Neural progenitor cell (in vitro differentiated cells): Measurements from ENCODE around the gene BFSP1. TPM values are rescaled to one million over a fixed set of nuclear protein-coding genes. Genes with fewer than 3 reads are reported as not detected.

ENCODE experiments used
- DNase-seq: peaks from one replicate; pipeline ENCODE4 v3.0.0-alpha.2; 2016; ENCODE audit warnings: low spot score
- H2AFZ ChIP-seq: fragments of 200-600 bp; sonication (generic); replicated peaks from 2 replicates; pipeline ENCODE4 v1.6.1; 2016; ENCODE audit warnings: antibody characterized with exemption
- H3F3A ChIP-seq: fragments of 200-600 bp; sonication (generic); 2 replicates; pipeline ENCODE4 v1.6.1; 2016; ENCODE audit warnings: antibody characterized with exemption, low read depth
- H3K27ac ChIP-seq: fragments of 200-600 bp; sonication (generic); 2 replicates; pipeline ENCODE4 v1.5.1; 2016; ENCODE audit warnings: mild to moderate bottlenecking
- H3K27me3 ChIP-seq: fragments of 200-600 bp; sonication (generic); 2 replicates; pipeline ENCODE4 v1.6.1; 2016; ENCODE audit warnings: mild to moderate bottlenecking, moderate library complexity
- H3K36me3 ChIP-seq: fragments of 200-600 bp; sonication (generic); 2 replicates; pipeline ENCODE4 v1.5.1; 2016
- H3K4me1 ChIP-seq: fragments of 200-600 bp; sonication (generic); 2 replicates; pipeline ENCODE4 v1.6.1; 2016; ENCODE audit warnings: mixed run types
- H3K4me2 ChIP-seq: fragments of 200-600 bp; sonication (generic); 2 replicates; pipeline ENCODE4 v1.6.1; 2016
- H3K4me3 ChIP-seq: fragments of 200-600 bp; sonication (generic); 2 replicates; pipeline ENCODE4 v1.5.1; 2016
- H3K79me2 ChIP-seq: fragments of 200-600 bp; sonication (generic); 2 replicates; pipeline ENCODE4 v1.6.1; 2016; ENCODE audit warnings: low read depth
- H3K9ac ChIP-seq: fragments of 200-600 bp; sonication (generic); 2 replicates; pipeline ENCODE4 v1.6.1; 2016
- H3K9me3 ChIP-seq: fragments of 200-600 bp; sonication (generic); 2 replicates; pipeline ENCODE4 v1.5.1; 2016; ENCODE audit warnings: low read depth
- H4K20me1 ChIP-seq: fragments of 200-600 bp; sonication (generic); 2 replicates; pipeline ENCODE4 v1.6.1; 2016; ENCODE audit warnings: low read depth
- H3K27ac Mint-ChIP-seq: 3 replicates; pipeline ENCODE4 v1.8.0; 2021; ENCODE audit warnings: mixed read lengths
- H3K27me3 Mint-ChIP-seq: 2 replicates; pipeline ENCODE4 v1.8.0; 2022; ENCODE audit warnings: low read depth, mild to moderate bottlenecking, inconsistent platforms, moderate library complexity, mixed read lengths; ENCODE audit not compliant: insufficient read depth
- H3K36me3 Mint-ChIP-seq: 3 replicates; pipeline ENCODE4 v1.8.0; 2021; ENCODE audit warnings: mixed read lengths
- H3K4me1 Mint-ChIP-seq: 3 replicates; pipeline ENCODE4 v1.8.0; 2021; ENCODE audit warnings: mixed read lengths
- H3K4me3 Mint-ChIP-seq: 3 replicates; pipeline ENCODE4 v1.8.0; 2021; ENCODE audit warnings: mild to moderate bottlenecking, moderate library complexity, mixed read lengths
- H3K9me3 Mint-ChIP-seq: 3 replicates; pipeline ENCODE4 v1.8.0; 2020; ENCODE audit warnings: mixed read lengths
- EZH2 ChIP-seq: fragments of 200-600 bp; sonication (generic); IDR thresholded peaks from 2 replicates; pipeline ENCODE4 v1.6.1; 2017; ENCODE audit warnings: antibody characterized with exemption, mild to moderate bottlenecking, moderate library complexity
- EZH2phosphoT487 ChIP-seq: fragments of 200-600 bp; sonication (generic); IDR thresholded peaks from 2 replicates; pipeline ENCODE4 v1.6.1; 2017; ENCODE audit warnings: antibody characterized with exemption
- total RNA-seq: library from RNA; depleted of rRNA; stranded (reverse); fragments of >200 nt; gene quantifications from 2 replicates; pipeline ENCODE4 v1.2.3, GENCODE V29; 2015; ENCODE audit warnings: low replicate concordance
- TF ChIP-seq, protein P1 (sequence below): fragments of 200-600 bp; sonication (generic); IDR thresholded peaks from 2 replicates; pipeline ENCODE4 v1.5.1; 2017; ENCODE audit warnings: antibody characterized with exemption, mild to moderate bottlenecking

Gene BFSP1
- total RNA-seq, 1 donor from 2014 or later = not detected

DNA sequence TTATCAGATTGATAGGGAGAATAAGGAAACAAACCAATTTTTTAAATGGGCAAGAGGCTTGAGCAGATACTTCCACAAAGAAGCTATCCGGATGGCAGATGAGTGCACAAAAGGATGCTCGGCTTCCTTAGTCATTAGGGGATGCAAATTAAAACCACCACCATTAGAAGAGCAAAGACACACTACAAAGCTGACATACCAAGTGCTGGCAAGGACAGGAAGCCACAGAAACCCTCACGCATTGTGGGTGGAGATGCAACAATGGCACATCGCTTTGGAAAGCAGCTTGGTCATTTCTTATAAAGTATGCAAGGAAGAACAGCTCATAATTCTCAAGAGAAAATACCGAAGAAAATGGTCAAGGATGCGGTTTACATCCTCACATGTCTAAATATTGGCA is 19.8 kb downstream of the BFSP1 start:
- TF ChIP-seq EZH2 (no peak), EZH2phosphoT487 (no peak)
- TF ChIP-seq, protein P1, sequence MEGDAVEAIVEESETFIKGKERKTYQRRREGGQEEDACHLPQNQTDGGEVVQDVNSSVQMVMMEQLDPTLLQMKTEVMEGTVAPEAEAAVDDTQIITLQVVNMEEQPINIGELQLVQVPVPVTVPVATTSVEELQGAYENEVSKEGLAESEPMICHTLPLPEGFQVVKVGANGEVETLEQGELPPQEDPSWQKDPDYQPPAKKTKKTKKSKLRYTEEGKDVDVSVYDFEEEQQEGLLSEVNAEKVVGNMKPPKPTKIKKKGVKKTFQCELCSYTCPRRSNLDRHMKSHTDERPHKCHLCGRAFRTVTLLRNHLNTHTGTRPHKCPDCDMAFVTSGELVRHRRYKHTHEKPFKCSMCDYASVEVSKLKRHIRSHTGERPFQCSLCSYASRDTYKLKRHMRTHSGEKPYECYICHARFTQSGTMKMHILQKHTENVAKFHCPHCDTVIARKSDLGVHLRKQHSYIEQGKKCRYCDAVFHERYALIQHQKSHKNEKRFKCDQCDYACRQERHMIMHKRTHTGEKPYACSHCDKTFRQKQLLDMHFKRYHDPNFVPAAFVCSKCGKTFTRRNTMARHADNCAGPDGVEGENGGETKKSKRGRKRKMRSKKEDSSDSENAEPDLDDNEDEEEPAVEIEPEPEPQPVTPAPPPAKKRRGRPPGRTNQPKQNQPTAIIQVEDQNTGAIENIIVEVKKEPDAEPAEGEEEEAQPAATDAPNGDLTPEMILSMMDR = no peak
- no peak overlapping the region for H3K27ac ChIP-seq
- no peaks in the 10 kb centered on the region for H3K36me3 ChIP-seq
- no peak for DNase-seq
- H2AFZ ChIP-seq = no peak overlapping the region
- H3K4me2 ChIP-seq = no peak overlapping the region
- peaks cover 63% of the 10 kb centered on the region for H3K27me3 ChIP-seq
- H3K36me3 Mint-ChIP-seq = no peaks in the 10 kb centered on the region
- no peak overlapping the region for H3K27ac Mint-ChIP-seq
- H3K9ac ChIP-seq = no peak overlapping the region
- H3K27me3 Mint-ChIP-seq = peaks cover 18% of the 10 kb centered on the region
- no peak overlapping the region for H3K4me3 ChIP-seq
- H3K9me3 ChIP-seq = no peaks in the 10 kb centered on the region
- no peaks in the 10 kb centered on the region for H3K9me3 Mint-ChIP-seq
- no peaks in the 10 kb centered on the region for H4K20me1 ChIP-seq
- H3F3A ChIP-seq = no peaks in the 10 kb centered on the region
- no peaks in the 10 kb centered on the region for H3K4me1 ChIP-seq
- no peaks in the 10 kb centered on the region for H3K79me2 ChIP-seq
- H3K4me3 Mint-ChIP-seq = no peak overlapping the region
- H3K4me1 Mint-ChIP-seq = no peaks in the 10 kb centered on the region

GRCh38 chr20:17510548-17510947 is 20.6 kb downstream of the BFSP1 start:
- no peak for DNase-seq
- Mint-ChIP-seq H3K36me3 (no peaks in the 10 kb centered on the region), H3K4me1 (no peaks in the 10 kb centered on the region), H3K27me3 (peaks cover 18% of the 10 kb centered on the region), H3K9me3 (no peaks in the 10 kb centered on the region), H3K27ac (no peak overlapping the region), H3K4me3 (no peak overlapping the region)
- Histone ChIP-seq H3K4me2 (no peak overlapping the region), H3K27me3 (peaks cover 66% of the 10 kb centered on the region), H3K79me2 (no peaks in the 10 kb centered on the region), H3K4me1 (no peaks in the 10 kb centered on the region), H3K4me3 (no peak overlapping the region), H3K27ac (no peak overlapping the region), H3K9ac (no peak overlapping the region), H3K9me3 (no peaks in the 10 kb centered on the region), H3F3A (no peaks in the 10 kb centered on the region), H2AFZ (no peak overlapping the region), H3K36me3 (no peaks in the 10 kb centered on the region), H4K20me1 (no peaks in the 10 kb centered on the region)
- TF ChIP-seq, protein P1 = no peak
- TF ChIP-seq EZH2 = no peak
- TF ChIP-seq EZH2phosphoT487 = no peak

DNA sequence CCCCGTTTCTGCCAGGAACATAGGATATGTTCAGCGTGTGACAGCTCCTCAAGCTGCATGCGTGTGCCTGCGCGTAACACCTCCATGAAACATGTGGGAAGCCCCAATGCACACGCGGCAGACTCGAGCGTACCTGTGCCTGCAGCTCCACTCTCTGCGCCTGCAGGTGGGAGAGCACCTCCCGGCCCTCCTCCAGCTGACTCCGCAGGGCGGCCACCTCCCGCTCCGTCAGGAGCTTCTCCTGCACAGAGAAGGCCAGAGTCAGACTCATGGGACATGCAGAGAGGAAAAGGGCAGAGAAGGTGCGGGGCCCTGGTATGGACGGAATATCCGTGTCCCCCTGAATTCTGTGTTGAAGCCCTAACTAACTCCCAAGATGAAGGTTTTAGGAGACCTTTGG is 22.4 kb downstream of the BFSP1 start:
- no peak for TF ChIP-seq EZH2phosphoT487
- no peak for TF ChIP-seq EZH2
- TF ChIP-seq, protein P1 = no peak
- H3K4me1 Mint-ChIP-seq = peaks cover 5% of the 10 kb centered on the region
- no peaks in the 10 kb centered on the region for H3K4me1 ChIP-seq
- no peaks in the 10 kb centered on the region for H3K36me3 Mint-ChIP-seq
- no peak overlapping the region for H3K4me3 Mint-ChIP-seq
- H2AFZ ChIP-seq = no peak overlapping the region
- H3K79me2 ChIP-seq = no peaks in the 10 kb centered on the region
- H3F3A ChIP-seq = no peaks in the 10 kb centered on the region
- no peak overlapping the region for H3K9ac ChIP-seq
- H3K27me3 Mint-ChIP-seq = peaks cover 16% of the 10 kb centered on the region
- H3K27ac Mint-ChIP-seq = no peak overlapping the region
- no peaks in the 10 kb centered on the region for H3K9me3 Mint-ChIP-seq
- no peak overlapping the region for H3K4me2 ChIP-seq
- no peaks in the 10 kb centered on the region for H3K36me3 ChIP-seq
- no peak overlapping the region for H3K4me3 ChIP-seq
- no peak for DNase-seq
- H4K20me1 ChIP-seq = no peaks in the 10 kb centered on the region
- no peaks in the 10 kb centered on the region for H3K9me3 ChIP-seq
- H3K27me3 ChIP-seq = peaks cover 56% of the 10 kb centered on the region
- no peak overlapping the region for H3K27ac ChIP-seq
